Subcutaneous adipose tissue (tissue), 4 donors: ENCODE results near the gene NHERF1. TPM values are rescaled to one million over a fixed set of nuclear protein-coding genes. Genes with fewer than 3 reads are reported as not detected.

Experiments used
- total RNA-seq, 4 donors: library from RNA; depleted of rRNA; stranded (reverse); fragments of >200 nt; gene quantifications; one replicate each; pipeline ENCODE4 v1.1.0, GENCODE V29; 2016
- TF ChIP-seq, protein P1 (sequence below): fragments of 450-650 bp; IDR thresholded peaks from one replicate; pipeline ENCODE4 v1.5.1; 2016; ENCODE audit warnings: low read depth, mild to moderate bottlenecking, control low read depth, antibody characterized with exemption, moderate library complexity

Gene NHERF1
- total RNA-seq, 4 donors from 2014 or later = 10.3 to 26.2 (median 15.1) TPM

- TF ChIP-seq, protein P1, sequence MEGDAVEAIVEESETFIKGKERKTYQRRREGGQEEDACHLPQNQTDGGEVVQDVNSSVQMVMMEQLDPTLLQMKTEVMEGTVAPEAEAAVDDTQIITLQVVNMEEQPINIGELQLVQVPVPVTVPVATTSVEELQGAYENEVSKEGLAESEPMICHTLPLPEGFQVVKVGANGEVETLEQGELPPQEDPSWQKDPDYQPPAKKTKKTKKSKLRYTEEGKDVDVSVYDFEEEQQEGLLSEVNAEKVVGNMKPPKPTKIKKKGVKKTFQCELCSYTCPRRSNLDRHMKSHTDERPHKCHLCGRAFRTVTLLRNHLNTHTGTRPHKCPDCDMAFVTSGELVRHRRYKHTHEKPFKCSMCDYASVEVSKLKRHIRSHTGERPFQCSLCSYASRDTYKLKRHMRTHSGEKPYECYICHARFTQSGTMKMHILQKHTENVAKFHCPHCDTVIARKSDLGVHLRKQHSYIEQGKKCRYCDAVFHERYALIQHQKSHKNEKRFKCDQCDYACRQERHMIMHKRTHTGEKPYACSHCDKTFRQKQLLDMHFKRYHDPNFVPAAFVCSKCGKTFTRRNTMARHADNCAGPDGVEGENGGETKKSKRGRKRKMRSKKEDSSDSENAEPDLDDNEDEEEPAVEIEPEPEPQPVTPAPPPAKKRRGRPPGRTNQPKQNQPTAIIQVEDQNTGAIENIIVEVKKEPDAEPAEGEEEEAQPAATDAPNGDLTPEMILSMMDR = no peak
These were observed 4.0 kb downstream of the NHERF1 start for GRCh38 chr17:74752415-74752814.

DNA sequence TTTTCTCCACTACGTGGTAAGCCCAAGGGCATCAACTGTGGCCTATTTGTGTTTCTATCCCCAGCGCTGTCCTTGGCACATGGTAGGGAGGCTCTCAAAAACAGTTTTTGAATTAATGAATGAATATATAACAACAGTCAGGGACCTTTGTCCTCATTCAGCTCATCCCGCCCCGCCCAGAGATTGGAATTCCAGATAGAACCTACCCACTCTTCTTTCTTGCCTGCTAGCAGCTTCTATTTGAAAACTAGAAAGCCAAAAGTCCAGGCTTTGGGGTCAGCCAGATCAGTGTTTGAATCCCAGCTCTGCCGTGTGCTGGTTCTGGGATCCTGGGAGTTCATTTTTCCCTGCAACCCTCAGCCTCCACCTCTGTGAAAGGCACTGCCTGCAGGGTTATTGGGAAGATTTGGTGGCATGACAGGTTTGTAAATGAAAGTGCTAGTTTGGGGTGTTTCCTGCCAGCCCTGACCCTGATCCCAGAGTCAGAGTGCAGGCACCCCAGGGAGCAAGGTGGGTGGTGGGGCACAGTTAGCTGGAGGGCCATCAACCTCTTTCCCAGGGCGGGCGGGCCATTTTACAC, 4.5 kb downstream of the NHERF1 start:
- TF ChIP-seq, protein P1 = no peak

- TF ChIP-seq, protein P1 = no peak
These were observed 6.4 kb downstream of the NHERF1 start for GRCh38 chr17:74754832-74755231.

DNA sequence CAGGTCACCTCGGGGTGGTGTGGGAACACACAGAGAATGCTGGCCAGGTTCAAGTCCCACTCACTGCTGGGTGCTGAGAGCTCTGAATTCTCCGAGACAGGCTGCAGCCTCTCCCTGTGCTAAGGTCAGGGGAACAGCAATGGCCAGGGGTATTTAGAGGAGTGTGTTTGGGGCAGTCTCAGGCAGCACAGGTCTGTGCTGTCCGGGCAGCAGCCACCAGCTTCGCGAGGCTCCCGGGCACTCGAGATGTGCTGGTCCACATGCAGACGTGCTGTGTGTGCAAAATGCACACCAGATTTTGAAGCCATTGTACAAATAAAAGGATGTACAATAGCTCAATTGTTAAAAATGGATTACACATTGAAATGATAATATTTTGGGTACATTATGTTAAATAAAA, 7.1 kb downstream of the NHERF1 start:
- TF ChIP-seq, protein P1 = no peak

GRCh38 chr17:74756891-74757290, 8.5 kb downstream of the NHERF1 start:
- TF ChIP-seq, protein P1 = no peak

DNA sequence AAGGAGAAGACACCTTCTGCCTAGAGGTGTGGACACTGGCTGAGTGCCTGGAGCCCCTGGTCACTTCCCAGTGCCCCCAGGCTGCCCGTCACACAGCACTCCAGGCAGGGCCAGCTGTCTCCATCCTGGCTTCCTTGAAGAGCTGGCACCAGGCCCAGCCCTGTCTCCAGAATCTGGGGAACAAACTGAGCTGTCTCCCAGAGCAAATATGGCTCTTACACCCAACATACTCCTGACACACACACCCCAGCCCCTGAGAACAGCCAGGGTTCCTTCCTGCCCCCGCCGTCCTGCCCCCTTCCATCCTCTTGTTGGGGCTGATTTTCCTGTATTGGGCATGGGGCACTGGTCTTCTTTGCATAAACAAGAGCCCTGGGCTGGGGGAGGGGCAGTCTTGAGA, 9.1 kb downstream of the NHERF1 start:
- TF ChIP-seq, protein P1 = no peak

DNA sequence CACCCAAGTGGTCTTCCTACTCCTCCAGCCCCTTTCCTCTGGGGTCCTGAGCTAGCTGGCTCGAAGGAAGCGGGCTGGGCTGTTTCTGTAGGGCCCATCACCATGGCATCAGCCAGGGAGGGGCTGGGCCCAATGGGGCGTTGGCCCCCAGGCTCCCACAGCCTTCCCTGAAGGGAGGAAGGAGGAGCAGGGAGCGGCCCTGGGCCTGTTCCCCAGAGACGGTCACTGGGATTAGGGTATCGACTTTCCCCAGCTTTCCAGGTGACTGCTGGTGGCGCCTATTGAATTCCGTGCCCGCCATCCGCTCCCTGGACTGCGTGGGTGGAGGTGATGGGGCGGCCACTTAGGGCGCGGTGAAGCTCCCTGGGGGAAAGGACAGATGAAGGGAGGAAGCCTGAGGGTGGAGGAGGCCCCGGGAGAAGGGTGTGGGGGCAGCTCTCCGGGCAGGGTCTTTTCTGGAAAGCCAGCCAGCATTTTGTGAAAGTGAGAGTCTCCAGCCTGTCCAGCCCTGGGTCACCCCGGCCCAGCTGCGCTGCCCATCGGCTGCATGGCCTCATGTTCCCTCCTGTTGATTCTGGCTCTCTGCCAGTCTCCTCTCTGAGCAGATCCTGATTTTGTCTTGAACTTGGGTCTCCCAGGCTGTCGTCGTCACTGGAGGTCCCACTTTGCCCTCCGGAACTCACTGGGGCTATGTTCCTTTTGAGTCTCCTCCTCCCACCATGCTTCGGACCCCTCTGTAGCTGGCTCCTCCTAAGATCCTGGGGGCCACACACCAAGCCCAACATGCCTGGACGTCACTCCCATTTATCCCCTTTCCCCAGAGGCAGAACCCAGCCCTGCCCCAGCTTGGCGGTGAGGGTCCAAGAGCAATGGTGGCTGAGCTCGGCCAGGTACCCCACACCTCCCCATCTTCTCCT, 9.8 kb downstream of the NHERF1 start:
- TF ChIP-seq, protein P1 = no peak
